Measurements from ENCODE around the gene IGF2BP2. TPM values are rescaled to one million over a fixed set of nuclear protein-coding genes. Genes with fewer than 3 reads are reported as not detected.
A peak's percentile ranks its signal among the peaks of the same experiment; 100 is the strongest.

Gene IGF2BP2
- total RNA-seq, 4 donors from 2014 or later = 29.3 to 49.8 (median 41.8) TPM

- H3K27me3 ChIP-seq = no peaks in the 10 kb centered on the region
- TF ChIP-seq, protein P1, sequence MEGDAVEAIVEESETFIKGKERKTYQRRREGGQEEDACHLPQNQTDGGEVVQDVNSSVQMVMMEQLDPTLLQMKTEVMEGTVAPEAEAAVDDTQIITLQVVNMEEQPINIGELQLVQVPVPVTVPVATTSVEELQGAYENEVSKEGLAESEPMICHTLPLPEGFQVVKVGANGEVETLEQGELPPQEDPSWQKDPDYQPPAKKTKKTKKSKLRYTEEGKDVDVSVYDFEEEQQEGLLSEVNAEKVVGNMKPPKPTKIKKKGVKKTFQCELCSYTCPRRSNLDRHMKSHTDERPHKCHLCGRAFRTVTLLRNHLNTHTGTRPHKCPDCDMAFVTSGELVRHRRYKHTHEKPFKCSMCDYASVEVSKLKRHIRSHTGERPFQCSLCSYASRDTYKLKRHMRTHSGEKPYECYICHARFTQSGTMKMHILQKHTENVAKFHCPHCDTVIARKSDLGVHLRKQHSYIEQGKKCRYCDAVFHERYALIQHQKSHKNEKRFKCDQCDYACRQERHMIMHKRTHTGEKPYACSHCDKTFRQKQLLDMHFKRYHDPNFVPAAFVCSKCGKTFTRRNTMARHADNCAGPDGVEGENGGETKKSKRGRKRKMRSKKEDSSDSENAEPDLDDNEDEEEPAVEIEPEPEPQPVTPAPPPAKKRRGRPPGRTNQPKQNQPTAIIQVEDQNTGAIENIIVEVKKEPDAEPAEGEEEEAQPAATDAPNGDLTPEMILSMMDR (IDR thresholded peaks at IDR 0.05) = no peak
- no peak for TF ChIP-seq POLR2A (IDR thresholded peaks at IDR 0.05)
- 27 to 29% methylated on average over 12 of the region's 12 CpGs for WGBS, 2 donors
- peaks cover 0 to 28% (median 9%) of the 10 kb centered on the region in 4 donors for H3K4me1 ChIP-seq
- no peak for DNase-seq (ENCODE audit: low spot score in 2 of 2)
- no peak overlapping the region for H3K4me3 ChIP-seq
- H3K36me3 ChIP-seq = no peaks in the 10 kb centered on the region
- peak overlapping the region in 1 of 4 donors; percentile 15 for H3K27ac ChIP-seq
- H3K9me3 ChIP-seq = no peaks in the 10 kb centered on the region
Measured at GRCh38 chr3:185744997-185745843, 79.6 kb downstream of the IGF2BP2 start.

DNA sequence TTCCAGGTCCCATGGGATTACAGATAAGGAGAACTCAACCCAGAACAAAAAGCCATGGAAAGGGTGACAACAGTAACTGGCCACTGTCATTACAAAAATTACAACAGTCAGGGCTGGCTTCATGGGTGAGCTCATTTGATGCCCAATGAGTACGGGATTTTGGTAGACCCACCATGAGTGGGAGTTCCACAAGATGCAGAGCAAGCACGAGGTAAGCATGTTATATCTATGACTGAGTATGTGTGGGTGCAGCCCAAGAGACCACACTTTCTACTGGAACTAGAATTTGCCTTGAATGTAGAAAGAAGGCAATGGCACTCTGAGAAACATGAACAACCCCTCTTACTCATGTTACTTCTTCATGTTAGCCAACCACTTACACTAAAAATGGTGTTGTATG, 83.3 kb downstream of the IGF2BP2 start:
- H3K36me3 ChIP-seq = no peaks in the 10 kb centered on the region
- WGBS, 2 donors = 48 to 74% methylated on average over 2 of the region's 2 CpGs
- DNase-seq (ENCODE audit: low spot score in 2 of 2) = no peak
- no peak overlapping the region for H3K27ac ChIP-seq
- H3K9me3 ChIP-seq = no peaks in the 10 kb centered on the region
- TF ChIP-seq POLR2A (IDR thresholded peaks at IDR 0.05) (no peak), EP300 (IDR thresholded peaks at IDR 0.05) (no peak)
- TF ChIP-seq, protein P1 (IDR thresholded peaks at IDR 0.05) = no peak
- peaks cover 0 to 47% (median 11%) of the 10 kb centered on the region in 4 donors for H3K4me1 ChIP-seq
- no peak overlapping the region for H3K4me3 ChIP-seq
- H3K27me3 ChIP-seq = no peaks in the 10 kb centered on the region

GRCh38 chr3:185740133-185740532, 84.7 kb downstream of the IGF2BP2 start:
- no peak for DNase-seq (ENCODE audit: low spot score in 2 of 2)
- Histone ChIP-seq H3K36me3 (no peaks in the 10 kb centered on the region), H3K9me3 (no peaks in the 10 kb centered on the region), H3K4me1 (peaks cover 0 to 33% (median 3%) of the 10 kb centered on the region in 4 donors), H3K4me3 (no peak overlapping the region), H3K27ac (no peak overlapping the region), H3K27me3 (no peaks in the 10 kb centered on the region)
- TF ChIP-seq, protein P1 (IDR thresholded peaks at IDR 0.05) = no peak
- TF ChIP-seq POLR2A (IDR thresholded peaks at IDR 0.05) (no peak), EP300 (IDR thresholded peaks at IDR 0.05) (no peak)
- WGBS, 2 donors = 43 to 82% methylated on average over 1 of the region's 1 CpG

DNA sequence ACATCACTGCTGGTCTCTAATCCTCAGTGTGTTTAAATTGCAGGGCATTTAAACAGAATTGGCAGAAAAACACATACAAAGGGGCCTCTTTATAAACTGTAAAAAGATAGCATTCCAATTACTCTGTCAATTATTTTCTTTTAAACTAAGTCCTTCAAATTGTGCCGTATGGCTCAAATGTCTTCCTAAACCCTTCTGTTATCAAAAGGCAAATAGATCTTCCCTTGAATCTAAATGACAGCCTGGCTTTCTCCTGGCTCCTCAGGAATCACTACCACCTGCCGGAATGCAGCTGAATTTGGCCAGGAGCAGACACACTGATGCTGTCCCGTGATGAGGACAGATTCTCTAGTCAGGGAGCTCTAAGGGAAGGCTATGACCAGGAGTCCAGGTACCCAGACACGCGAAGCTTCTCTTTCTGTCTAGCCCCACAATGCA, 85.6 kb downstream of the IGF2BP2 start:
- Histone ChIP-seq H3K9me3 (no peaks in the 10 kb centered on the region), H3K27me3 (no peaks in the 10 kb centered on the region), H3K4me3 (no peak overlapping the region), H3K27ac (no peak overlapping the region), H3K36me3 (no peaks in the 10 kb centered on the region), H3K4me1 (peaks cover 0 to 27% (median 3%) of the 10 kb centered on the region in 4 donors)
- no peak for DNase-seq (ENCODE audit: low spot score in 2 of 2)
- TF ChIP-seq POLR2A (IDR thresholded peaks at IDR 0.05) = no peak
- no peak for TF ChIP-seq EP300 (IDR thresholded peaks at IDR 0.05)
- TF ChIP-seq, protein P1 (IDR thresholded peaks at IDR 0.05) = no peak
- 62 to 72% methylated on average over 5 of the region's 5 CpGs for WGBS, 2 donors
